Coronary artery (tissue), 2 donors: ENCODE results near the gene AKR7A2.

Experiments
- DNase-seq: peaks from one replicate; pipeline ENCODE4 v3.0.0-alpha.2; 2017; ENCODE audit warnings: low spot score
- H3K27ac ChIP-seq, 2 donors: fragments of 200-600 bp; sonication (generic); one replicate each; pipeline ENCODE4 v1.5.1; 2016 to 2019
- H3K4me3 ChIP-seq: fragments of 200-600 bp; sonication (generic); 2 replicates; pipeline ENCODE4 v1.5.1; 2016; ENCODE audit warnings: mild to moderate bottlenecking, moderate library complexity
- CTCF ChIP-seq: fragments of 200-600 bp; sonication (generic); IDR thresholded peaks from one replicate; pipeline ENCODE4 v1.5.1; 2019; ENCODE audit warnings: antibody characterized with exemption

The AKR7A2 gene

GRCh38 chr1:19343617-19344350, 31.8 kb upstream of the AKR7A2 start:
- DNase-seq, result no peak
- Histone ChIP-seq H3K27ac (peak overlapping the region in 1 of 2 donors; percentile 21), H3K4me3 (no peak overlapping the region)
- TF ChIP-seq CTCF, result no peak

GRCh38 chr1:19342894-19343616, 31.1 kb upstream of the AKR7A2 start:
- H3K4me3 ChIP-seq, result no peak overlapping the region
- TF ChIP-seq CTCF, result no peak
- no peak for DNase-seq
- H3K27ac ChIP-seq, result no peak overlapping the region

- H3K4me3 ChIP-seq, result no peak overlapping the region
- TF ChIP-seq CTCF, result no peak
- no peak for DNase-seq
- H3K27ac ChIP-seq, result peak overlapping the region in 1 of 2 donors; percentile 42
These were observed 30.3 kb upstream of the AKR7A2 start for GRCh38 chr1:19342062-19342750.

GRCh38 chr1:19341201-19342061, 29.5 kb upstream of the AKR7A2 start:
- DNase-seq, result no peak
- Histone ChIP-seq H3K27ac (peak overlapping the region in 1 of 2 donors; percentile 42), H3K4me3 (no peak overlapping the region)
- TF ChIP-seq CTCF, result peak; percentile 85

GRCh38 chr1:19340387-19340937, 28.5 kb upstream of the AKR7A2 start:
- DNase-seq, result no peak
- TF ChIP-seq CTCF, result no peak
- Histone ChIP-seq H3K4me3 (no peak overlapping the region), H3K27ac (no peak overlapping the region)

- Histone ChIP-seq H3K4me3 (no peak overlapping the region), H3K27ac (no peak overlapping the region)
- no peak for DNase-seq
- no peak for TF ChIP-seq CTCF
These were observed 27.4 kb upstream of the AKR7A2 start for GRCh38 chr1:19339214-19339861.
